ENCODE results near the gene ST7.

DNA sequence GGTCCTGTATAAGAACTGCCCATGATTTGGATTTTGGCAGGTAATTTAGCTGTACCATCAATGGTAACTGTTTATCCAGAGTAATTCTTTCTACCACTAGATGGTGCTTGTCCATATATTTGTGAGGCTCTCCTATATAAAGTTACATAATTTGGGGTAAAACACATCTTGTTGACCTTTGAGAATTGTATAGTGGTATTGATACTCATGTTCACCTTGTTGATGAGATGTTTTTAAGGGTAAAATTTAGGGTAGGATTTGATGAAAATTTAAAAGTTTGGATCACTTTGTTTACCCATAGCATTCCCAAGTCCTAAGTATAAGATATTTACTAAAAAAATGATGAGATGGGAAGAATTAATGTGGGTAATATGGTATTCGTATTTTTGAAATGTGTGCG lies 31.6 kb downstream of the ST7 start:
- TF ChIP-seq FOXM1 (IDR thresholded peaks at IDR 0.05; ENCODE audit: borderline replicate concordance) (no peak), BHLHE40 (IDR thresholded peaks at IDR 0.05; ENCODE audit: borderline replicate concordance) (no peak), ZNF384 (IDR thresholded peaks at IDR 0.05) (no peak), FOXK2 (IDR thresholded peaks at IDR 0.05) (no peak), HDGF (IDR thresholded peaks at IDR 0.05; ENCODE audit: borderline replicate concordance) (no peak), SP1 (IDR thresholded peaks at IDR 0.05) (no peak), NFRKB (IDR thresholded peaks at IDR 0.05) (no peak)

Data from HEK293T (cell line).